ENCODE data around the gene GRID2. TPM values are rescaled to one million over a fixed set of nuclear protein-coding genes. Genes with fewer than 3 reads are reported as not detected.

The GRID2 gene
- total and polyA plus RNA-seq, 10 of the 15 experiments (the other 5 are each of a cell fraction or from before 2014, with no cell fraction given), result not detected

DNA sequence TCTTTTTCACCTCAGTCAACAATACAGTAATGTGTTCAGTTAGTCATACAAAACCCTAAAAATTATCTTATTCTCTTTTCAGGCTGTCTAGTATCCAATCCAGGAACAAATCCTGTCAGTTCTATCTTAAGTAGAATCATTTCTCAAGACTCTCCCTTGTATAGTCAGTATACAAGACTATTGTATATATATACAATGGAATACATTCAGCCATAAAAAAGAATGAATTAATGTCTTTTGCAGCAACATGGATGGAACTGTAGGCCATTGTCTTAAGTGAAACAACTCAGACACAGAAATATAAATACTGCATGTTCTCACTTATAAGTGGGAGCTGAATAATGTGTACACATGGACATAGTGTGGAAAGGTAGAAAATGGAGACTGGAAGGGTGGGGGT is 1023.6 kb downstream of the GRID2 start:
- in situ Hi-C loops (cut with MboI), result no loop called here

More for the DNA sequence above, 1023.6 kb downstream of the GRID2 start:
- DNase-seq (ENCODE audit: low read depth, low spot score) (no peak), FAIRE-seq (no peak), ATAC-seq (no peak)
- no peaks in the 10 kb centered on the region for H3K9me3 ChIP-seq (replicated peaks; ENCODE audit: control insufficient read depth, insufficient read depth, low read length)
- no TSS peak for BruUV-seq (replicated peaks)
- TF ChIP-seq KDM1A (IDR thresholded peaks at IDR 0.05; ENCODE audit: borderline replicate concordance) (no peak), ZNF592 (IDR thresholded peaks at IDR 0.05) (no peak), TCF7 (IDR thresholded peaks at IDR 0.05; ENCODE audit: borderline replicate concordance) (no peak), USF2 (IDR thresholded peaks at IDR 0.05; ENCODE audit: borderline replicate concordance, low read depth, low read length) (no peak)
- intact Hi-C loops (cut with micrococcal nuclease; ENCODE audit: unreplicated experiment), result no loop called here
- no peak overlapping the region for H2AFZ ChIP-seq (ENCODE audit: control insufficient read depth, low read depth, low read length)
- no peak overlapping the region for H3K9ac ChIP-seq (ENCODE audit: control insufficient read depth, insufficient read depth, low read length)
- CTCF ChIA-PET, result no interaction called here
- RAD21 ChIA-PET (ENCODE audit: unreplicated experiment), result no interaction called here
- H3K4me3 ChIP-seq, result no peak overlapping the region
- SMC1A ChIA-PET (ENCODE audit: uncharacterized antibody, unreplicated experiment), result no interaction called here
- no peaks in the 10 kb centered on the region for H3K4me1 ChIP-seq (ENCODE audit: control insufficient read depth, insufficient read depth, low read length)
- no peak overlapping the region for H3K27ac ChIP-seq (ENCODE audit: control insufficient read depth, insufficient read depth)
- H3K27me3 ChIP-seq (replicated peaks in 1 of 2; ENCODE audit: control insufficient read depth in 2 of 2, insufficient read depth in 2 of 2, low read length in 1 of 2), result no peaks in the 10 kb centered on the region
- no peaks in the 10 kb centered on the region for H4K20me1 ChIP-seq (ENCODE audit: control insufficient read depth, insufficient read depth)
- POLR2A ChIA-PET, result no interaction called here
- H3K79me2 ChIP-seq (ENCODE audit: control insufficient read depth, insufficient read depth, low read length), result no peaks in the 10 kb centered on the region
- no peak overlapping the region for H3K4me2 ChIP-seq (ENCODE audit: control insufficient read depth, insufficient read depth)
- H3K36me3 ChIP-seq (ENCODE audit: control insufficient read depth in 2 of 2, insufficient read depth in 2 of 2, low read length in 1 of 2), result no peaks in the 10 kb centered on the region

Measured in GM12878 (cell line).